NT2/D1 (cell line): Measurements from ENCODE around the gene ZNF133.

Experiments
- SUZ12 ChIP-seq: IDR thresholded peaks from 2 replicates; pipeline ENCODE4 v1.6.1; 2011; ENCODE audit not compliant: insufficient read length, insufficient read depth; ENCODE audit errors: extremely low read depth
- YY1 ChIP-seq: IDR thresholded peaks from 2 replicates; pipeline ENCODE4 v1.6.1; 2011; ENCODE audit not compliant: insufficient read length, insufficient read depth

DNA sequence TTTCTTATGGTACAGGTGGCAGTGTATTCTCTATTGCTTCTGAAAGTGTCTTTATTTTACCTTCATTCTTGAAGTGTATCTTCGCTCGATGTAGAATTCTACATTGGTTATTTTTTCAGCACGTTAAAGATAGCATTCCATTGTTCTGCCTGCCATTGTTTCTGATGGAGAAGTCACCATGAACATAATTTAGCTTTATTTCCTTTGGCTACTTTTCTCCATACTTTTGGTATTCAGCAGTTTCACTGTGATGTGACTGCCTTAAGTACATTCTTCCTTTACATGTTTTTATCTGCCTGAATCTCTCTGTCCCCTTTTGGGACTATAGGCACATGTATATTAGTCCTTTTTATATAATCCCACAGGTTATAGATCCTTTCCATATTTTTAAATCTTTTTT lies 19.0 kb downstream of the ZNF133 start:
- no peak for TF ChIP-seq SUZ12
- TF ChIP-seq YY1: no peak
